ENCODE measurements around the gene PRH2. TPM values are rescaled to one million over a fixed set of nuclear protein-coding genes. Genes with fewer than 3 reads are reported as not detected.

The PRH2 gene
- total and polyA plus RNA-seq, 8 donors = 0.45 TPM; not detected in 7

- Histone ChIP-seq H3K4me1 (no peaks in the 10 kb centered on the region), H3K36me3 (no peaks in the 10 kb centered on the region), H3K9me3 (no peaks in the 10 kb centered on the region), H3K27me3 (no peaks in the 10 kb centered on the region), H3K4me3 (no peak overlapping the region), H3K27ac (no peak overlapping the region)
- WGBS, 5 donors = 79 to 92% (median 86%) methylated on average over 5 of the region's 5 CpGs
- intact Hi-C loops (cut with DNase I; ENCODE audit: low total_unique reads) = no loop called here
- DNase-seq = peak in 1 of 2 donors; percentile 54
- TF ChIP-seq POLR2A (IDR thresholded peaks at IDR 0.05) (no peak), POLR2AphosphoS5 (IDR thresholded peaks at IDR 0.05) (no peak), EP300 (IDR thresholded peaks at IDR 0.05) (no peak)
- TF ChIP-seq, protein P1, sequence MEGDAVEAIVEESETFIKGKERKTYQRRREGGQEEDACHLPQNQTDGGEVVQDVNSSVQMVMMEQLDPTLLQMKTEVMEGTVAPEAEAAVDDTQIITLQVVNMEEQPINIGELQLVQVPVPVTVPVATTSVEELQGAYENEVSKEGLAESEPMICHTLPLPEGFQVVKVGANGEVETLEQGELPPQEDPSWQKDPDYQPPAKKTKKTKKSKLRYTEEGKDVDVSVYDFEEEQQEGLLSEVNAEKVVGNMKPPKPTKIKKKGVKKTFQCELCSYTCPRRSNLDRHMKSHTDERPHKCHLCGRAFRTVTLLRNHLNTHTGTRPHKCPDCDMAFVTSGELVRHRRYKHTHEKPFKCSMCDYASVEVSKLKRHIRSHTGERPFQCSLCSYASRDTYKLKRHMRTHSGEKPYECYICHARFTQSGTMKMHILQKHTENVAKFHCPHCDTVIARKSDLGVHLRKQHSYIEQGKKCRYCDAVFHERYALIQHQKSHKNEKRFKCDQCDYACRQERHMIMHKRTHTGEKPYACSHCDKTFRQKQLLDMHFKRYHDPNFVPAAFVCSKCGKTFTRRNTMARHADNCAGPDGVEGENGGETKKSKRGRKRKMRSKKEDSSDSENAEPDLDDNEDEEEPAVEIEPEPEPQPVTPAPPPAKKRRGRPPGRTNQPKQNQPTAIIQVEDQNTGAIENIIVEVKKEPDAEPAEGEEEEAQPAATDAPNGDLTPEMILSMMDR (IDR thresholded peaks at IDR 0.05) = no peak
These were observed 53.2 kb downstream of the PRH2 start for GRCh38 chr12:10982244-10982643.

Other genes starting within 250 kb of the PRH2 start
- gene YBX3, start 205.9 kb upstream of the PRH2 start, total RNA-seq = 100 to 1,000 TPM; 159 to 585 (median 324) TPM
- gene YBX3, start 205.9 kb upstream of the PRH2 start, polyA plus RNA-seq = 100 to 1,000 TPM; 158 to 302 (median 214) TPM
- gene TAS2R7, start 126.6 kb upstream of the PRH2 start, total RNA-seq = not detected
- gene TAS2R7, start 126.6 kb upstream of the PRH2 start, polyA plus RNA-seq = not detected
- gene TAS2R8, start 122.0 kb upstream of the PRH2 start, total RNA-seq = not detected
- gene TAS2R8, start 122.0 kb upstream of the PRH2 start, polyA plus RNA-seq = not detected
- gene TAS2R9, start 119.1 kb upstream of the PRH2 start, total RNA-seq = under 1 TPM in 1 of 5 donors, not detected in 4; 0.73 TPM
- gene TAS2R9, start 119.1 kb upstream of the PRH2 start, polyA plus RNA-seq = not detected
- gene TAS2R10, start 102.9 kb upstream of the PRH2 start, total RNA-seq = 1 to 10 TPM in 2 of 5 donors, not detected in 3; 1.0 to 3.5 TPM
- gene TAS2R10, start 102.9 kb upstream of the PRH2 start, polyA plus RNA-seq = not detected
- 100 to 1,000 TPM in 1 of 5 donors, 1 to 10 TPM in 1, under 1 TPM in 1, not detected in 2; 0.87 to 334 (median 3.5) TPM for gene PRR4, start 79.8 kb upstream of the PRH2 start, total RNA-seq
- gene PRR4, start 79.8 kb upstream of the PRH2 start, polyA plus RNA-seq = 1 to 10 TPM; 2.1 to 6.5 (median 2.6) TPM
- 10 to 100 TPM; 10.4 to 77.6 (median 24.1) TPM for gene PRH1, start 45.0 kb upstream of the PRH2 start, total RNA-seq
- gene PRH1, start 45.0 kb upstream of the PRH2 start, polyA plus RNA-seq = 1 to 10 TPM; 1.5 to 2.6 (median 2.1) TPM
- gene TAS2R13, start 19.7 kb upstream of the PRH2 start, total RNA-seq = 10 to 100 TPM in 1 of 5 donors, 1 to 10 TPM in 3, under 1 TPM in 1; 0.58 to 13.0 (median 3.0) TPM
- not detected for gene TAS2R13, start 19.7 kb upstream of the PRH2 start, polyA plus RNA-seq
- 10 to 100 TPM in 1 of 5 donors, 1 to 10 TPM in 2, not detected in 2; 1.7 to 17.3 (median 1.8) TPM for gene TAS2R14, start 10.0 kb downstream of the PRH2 start, total RNA-seq
- gene TAS2R14, start 10.0 kb downstream of the PRH2 start, polyA plus RNA-seq = 1 to 10 TPM in 1 of 3 donors, under 1 TPM in 2; 0.19 to 2.1 (median 0.31) TPM
- 1 to 10 TPM in 2 of 5 donors, not detected in 3; 2.9 to 7.7 TPM for gene TAS2R50, start 57.7 kb downstream of the PRH2 start, total RNA-seq
- not detected for gene TAS2R50, start 57.7 kb downstream of the PRH2 start, polyA plus RNA-seq
- 10 to 100 TPM in 2 of 5 donors, 1 to 10 TPM in 1, not detected in 2; 4.9 to 11.6 (median 11.4) TPM for gene TAS2R20, start 69.1 kb downstream of the PRH2 start, total RNA-seq
- gene TAS2R20, start 69.1 kb downstream of the PRH2 start, polyA plus RNA-seq = under 1 TPM in 1 of 3 donors, not detected in 2; 0.35 TPM
- gene TAS2R19, start 93.4 kb downstream of the PRH2 start, total RNA-seq = 10 to 100 TPM in 2 of 5 donors, under 1 TPM in 1, not detected in 2; 0.89 to 21.8 (median 12.3) TPM
- gene TAS2R19, start 93.4 kb downstream of the PRH2 start, polyA plus RNA-seq = under 1 TPM in 1 of 3 donors, not detected in 2; 0.30 TPM
- gene TAS2R31, start 102.2 kb downstream of the PRH2 start, total RNA-seq = 10 to 100 TPM in 2 of 5 donors, 1 to 10 TPM in 1, not detected in 2; 7.7 to 27.2 (median 19.6) TPM
- under 1 TPM in 1 of 3 donors, not detected in 2; 0.33 TPM for gene TAS2R31, start 102.2 kb downstream of the PRH2 start, polyA plus RNA-seq
- gene TAS2R46, start 133.1 kb downstream of the PRH2 start, total RNA-seq = 10 to 100 TPM in 1 of 5 donors, 1 to 10 TPM in 2, not detected in 2; 2.2 to 10.5 (median 4.1) TPM
- gene TAS2R46, start 133.1 kb downstream of the PRH2 start, polyA plus RNA-seq = not detected
- 10 to 100 TPM in 1 of 5 donors, 1 to 10 TPM in 1, under 1 TPM in 1, not detected in 2; 0.87 to 11.9 (median 8.4) TPM for gene TAS2R43, start 163.1 kb downstream of the PRH2 start, total RNA-seq
- gene TAS2R43, start 163.1 kb downstream of the PRH2 start, polyA plus RNA-seq = not detected
- 10 to 100 TPM in 3 of 5 donors, 1 to 10 TPM in 1, not detected in 1; 2.9 to 26.3 (median 22.8) TPM for gene TAS2R30, start 205.4 kb downstream of the PRH2 start, total RNA-seq
- gene TAS2R30, start 205.4 kb downstream of the PRH2 start, polyA plus RNA-seq = not detected
- gene SMIM10L1, start 242.0 kb downstream of the PRH2 start, total RNA-seq = 10 to 100 TPM in 4 of 5 donors, 1 to 10 TPM in 1; 5.7 to 12.5 (median 11.4) TPM
- gene SMIM10L1, start 242.0 kb downstream of the PRH2 start, polyA plus RNA-seq = 10 to 100 TPM in 1 of 3 donors, 1 to 10 TPM in 2; 7.8 to 10.5 (median 9.8) TPM

Measured in stomach (tissue), 9 donors.